GM12874 (cell line): ENCODE measurements around the gene GNAQ.

Experiments
- TF ChIP-seq, protein P1 (sequence below): IDR thresholded peaks from 2 replicates; pipeline ENCODE4 v1.5.1; 2011; ENCODE audit warnings: low read depth, mild to moderate bottlenecking, control low read depth, low read length, moderate library complexity; ENCODE audit not compliant: insufficient read depth

The GNAQ gene

DNA sequence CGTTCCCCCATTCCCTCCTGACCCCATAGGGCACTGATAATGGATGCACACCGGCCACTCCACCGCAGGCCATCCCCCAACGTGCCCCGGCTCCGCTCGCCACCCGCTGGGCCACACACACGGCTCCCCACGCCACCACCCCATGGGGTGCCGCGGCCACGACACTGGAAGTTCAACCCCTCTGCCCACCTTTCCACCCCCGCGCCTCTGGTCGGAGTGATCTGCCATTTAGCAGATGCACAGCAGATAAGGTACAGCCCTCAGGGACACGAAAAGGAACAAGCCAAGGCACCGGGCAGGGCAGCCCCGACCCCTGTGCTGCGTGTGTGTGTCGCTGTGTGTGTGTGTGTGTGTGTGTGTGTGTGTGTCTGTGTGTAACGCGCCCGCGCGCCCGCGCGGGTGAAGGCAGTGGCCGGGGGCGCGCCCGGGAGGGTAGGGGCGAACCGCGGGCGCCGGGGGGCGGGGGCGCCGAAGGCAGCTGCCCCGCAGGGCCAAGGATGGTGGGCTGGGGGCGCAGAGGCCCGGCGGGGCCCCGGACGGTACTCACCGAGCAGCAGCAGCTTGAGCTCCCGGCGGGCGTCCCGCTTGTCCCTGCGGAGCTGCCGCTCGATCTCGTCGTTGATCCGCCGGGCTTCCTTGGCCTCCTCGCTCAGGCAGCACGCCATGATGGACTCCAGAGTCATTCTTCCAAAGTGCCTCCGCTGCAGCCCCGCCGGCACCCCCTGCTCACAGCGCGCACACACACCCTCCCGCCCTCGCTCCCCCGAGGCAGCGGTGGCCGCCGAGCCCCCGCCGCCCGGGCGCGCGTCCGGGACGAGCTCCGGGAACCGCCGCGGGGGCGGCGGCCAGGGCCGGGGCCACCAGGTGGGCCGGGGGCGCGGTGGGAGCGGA lies 813 bp downstream of the GNAQ start:
- TF ChIP-seq, protein P1, sequence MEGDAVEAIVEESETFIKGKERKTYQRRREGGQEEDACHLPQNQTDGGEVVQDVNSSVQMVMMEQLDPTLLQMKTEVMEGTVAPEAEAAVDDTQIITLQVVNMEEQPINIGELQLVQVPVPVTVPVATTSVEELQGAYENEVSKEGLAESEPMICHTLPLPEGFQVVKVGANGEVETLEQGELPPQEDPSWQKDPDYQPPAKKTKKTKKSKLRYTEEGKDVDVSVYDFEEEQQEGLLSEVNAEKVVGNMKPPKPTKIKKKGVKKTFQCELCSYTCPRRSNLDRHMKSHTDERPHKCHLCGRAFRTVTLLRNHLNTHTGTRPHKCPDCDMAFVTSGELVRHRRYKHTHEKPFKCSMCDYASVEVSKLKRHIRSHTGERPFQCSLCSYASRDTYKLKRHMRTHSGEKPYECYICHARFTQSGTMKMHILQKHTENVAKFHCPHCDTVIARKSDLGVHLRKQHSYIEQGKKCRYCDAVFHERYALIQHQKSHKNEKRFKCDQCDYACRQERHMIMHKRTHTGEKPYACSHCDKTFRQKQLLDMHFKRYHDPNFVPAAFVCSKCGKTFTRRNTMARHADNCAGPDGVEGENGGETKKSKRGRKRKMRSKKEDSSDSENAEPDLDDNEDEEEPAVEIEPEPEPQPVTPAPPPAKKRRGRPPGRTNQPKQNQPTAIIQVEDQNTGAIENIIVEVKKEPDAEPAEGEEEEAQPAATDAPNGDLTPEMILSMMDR, result no peak

DNA sequence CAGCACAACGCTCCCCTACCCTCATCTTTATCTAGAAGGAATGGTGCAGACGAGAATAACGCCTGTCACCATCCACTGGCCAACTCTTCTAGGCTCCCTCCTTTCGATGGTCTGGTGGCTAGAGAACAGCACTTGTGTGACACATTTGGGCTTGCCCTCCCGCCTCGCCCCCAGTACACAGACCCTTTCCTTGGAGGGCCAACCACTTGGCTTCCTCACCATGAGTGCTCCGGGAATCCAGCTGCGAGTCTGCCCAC lies 1.4 kb downstream of the GNAQ start:
- TF ChIP-seq, protein P1, result no peak

DNA sequence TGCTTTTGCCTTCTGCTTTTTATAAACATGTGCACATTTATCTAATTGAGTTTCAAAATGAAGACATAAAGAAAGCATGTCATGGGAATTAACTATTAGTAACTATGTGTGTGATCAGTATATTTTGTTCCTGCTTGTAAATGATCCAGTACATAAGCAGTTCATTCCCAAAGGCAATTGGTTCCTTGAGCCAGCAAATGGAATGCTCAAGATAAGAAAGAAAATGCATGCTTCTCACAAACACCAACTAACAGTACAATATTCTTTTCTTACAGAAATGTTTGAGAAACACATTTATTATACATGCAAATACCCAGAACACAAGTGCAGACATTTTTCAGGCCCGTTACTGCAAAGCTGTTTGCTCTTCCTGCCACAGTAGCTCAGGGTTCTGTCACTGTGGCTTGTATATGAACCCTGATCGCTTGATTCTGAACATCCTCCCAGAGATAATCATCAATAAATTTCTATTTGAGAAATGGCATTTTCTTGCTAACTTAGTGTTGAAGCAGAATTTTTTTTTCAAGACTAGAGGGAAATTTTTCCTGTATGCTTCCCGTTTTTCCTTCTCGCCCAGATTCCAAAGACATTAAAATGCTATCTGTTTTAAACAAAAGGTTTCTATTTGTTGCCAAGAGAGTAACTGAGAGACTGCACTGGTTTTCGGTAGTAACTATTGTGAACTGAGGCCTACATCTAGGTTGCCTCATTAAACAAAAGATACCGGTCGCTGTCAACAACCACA lies 1.9 kb downstream of the GNAQ start:
- TF ChIP-seq, protein P1, result no peak

DNA sequence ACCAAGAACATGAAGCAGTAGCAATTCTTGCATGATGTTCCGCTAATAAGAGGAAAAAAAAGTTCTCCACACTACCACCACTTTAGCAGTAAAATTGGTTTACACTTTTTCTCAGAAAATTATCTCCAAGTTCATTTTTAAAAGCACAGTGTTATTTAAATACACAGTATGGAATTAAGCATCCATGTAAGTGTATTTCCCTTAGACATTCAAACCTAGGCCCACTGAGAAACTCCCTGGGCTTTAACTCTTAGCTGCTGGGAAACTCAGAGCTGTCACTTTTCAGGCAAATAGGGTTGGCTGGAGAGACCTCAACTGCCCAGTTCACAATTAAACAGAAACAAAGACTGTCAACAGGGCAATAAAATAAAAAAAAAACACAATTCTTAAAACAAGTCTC lies 2.7 kb downstream of the GNAQ start:
- TF ChIP-seq, protein P1, result no peak

DNA sequence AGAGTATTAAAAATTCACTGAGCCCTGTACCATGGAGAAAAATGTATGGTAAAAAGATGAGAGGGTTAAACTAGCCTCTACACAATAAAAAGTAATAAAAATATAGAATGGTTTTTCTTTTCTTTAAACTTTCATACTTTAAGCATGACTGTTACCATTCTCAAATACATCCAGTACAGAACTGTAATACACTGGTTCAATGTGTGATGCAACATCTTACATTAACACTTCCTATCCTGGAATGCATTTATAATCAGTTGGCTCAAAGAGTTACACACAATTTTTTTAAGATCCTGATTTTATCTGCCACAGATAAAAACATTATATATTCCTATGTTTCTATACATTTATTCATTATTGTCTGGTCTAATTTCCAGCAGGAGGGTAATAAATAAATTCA lies 4.7 kb downstream of the GNAQ start:
- TF ChIP-seq, protein P1, result no peak

DNA sequence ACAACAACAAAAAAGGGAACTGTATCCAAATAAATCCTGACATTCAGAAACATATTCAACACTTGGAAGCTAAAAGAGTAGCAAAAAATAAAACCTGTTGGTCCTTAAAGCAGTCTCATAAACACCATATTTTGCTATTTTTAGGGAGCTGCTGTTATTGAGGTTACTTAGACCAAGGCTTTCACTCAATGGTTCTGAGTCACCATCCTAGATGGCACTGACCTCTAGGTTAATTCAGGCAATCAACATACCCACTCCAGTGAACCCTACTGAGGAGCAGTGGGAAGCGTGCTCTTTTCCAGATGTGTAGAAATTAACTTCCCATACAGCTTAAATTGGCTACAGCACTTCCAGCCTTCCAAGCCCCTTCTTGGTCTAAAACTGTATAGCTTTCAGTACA lies 5.2 kb downstream of the GNAQ start:
- TF ChIP-seq, protein P1, result no peak

DNA sequence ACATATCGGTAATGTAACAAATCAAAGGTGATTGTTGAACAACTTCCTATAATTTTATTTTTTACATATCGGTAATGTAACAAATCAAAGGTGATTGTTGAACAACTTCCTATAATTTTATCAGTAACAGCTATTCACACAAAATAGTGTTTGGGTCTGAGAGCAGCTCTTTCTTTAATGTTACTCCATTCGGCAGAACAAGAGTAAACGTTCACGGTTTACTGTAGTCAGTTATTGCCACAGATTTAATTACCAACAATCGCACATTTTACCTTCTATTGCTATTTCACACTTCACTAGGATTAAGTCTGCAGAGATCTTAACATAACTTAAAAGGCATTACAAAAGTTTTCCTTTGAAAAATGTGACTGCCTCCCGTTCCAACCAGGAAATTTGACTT lies 6.4 kb downstream of the GNAQ start:
- TF ChIP-seq, protein P1, result no peak
